ENCODE measurements around the gene OSBPL6. TPM values are rescaled to one million over a fixed set of nuclear protein-coding genes. Genes with fewer than 3 reads are reported as not detected.

Gene OSBPL6
- total RNA-seq, 1 experiment from 2014 or later, result 11.6 TPM

DNA sequence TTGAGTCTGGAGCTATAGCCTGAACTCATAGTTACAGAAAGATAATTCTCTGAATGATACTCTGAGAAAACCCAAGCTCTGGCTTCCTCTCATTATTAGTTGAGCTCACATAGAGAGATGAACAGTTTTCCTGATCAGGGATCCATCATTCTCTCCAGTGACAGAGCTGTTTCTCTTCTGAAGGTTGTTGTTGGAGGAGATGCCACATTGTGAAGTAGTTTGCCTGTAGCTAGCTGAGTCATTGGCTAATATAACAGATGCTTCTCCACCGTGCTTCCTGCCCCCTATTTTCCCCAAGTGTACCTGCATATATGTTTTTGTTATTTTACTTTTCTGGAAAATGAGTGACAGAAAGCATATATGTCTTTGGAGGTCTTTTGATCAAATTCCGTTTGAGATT is 64.6 kb downstream of the OSBPL6 start:
- BruUV-seq (replicated peaks), result no TSS peak
- Histone ChIP-seq H3K4me2 (ENCODE audit: low read length) (no peak overlapping the region), H3K9me2 (ENCODE audit: insufficient read depth) (no peaks in the 10 kb centered on the region), H3K36me3 (ENCODE audit: control insufficient read depth in 1 of 2, insufficient read depth in 2 of 2, low read length in 2 of 2) (no peaks in the 10 kb centered on the region), H3K9ac (ENCODE audit: low read length) (no peak overlapping the region), H3K27ac (ENCODE audit: low read depth, low read length) (no peak overlapping the region), H3K4me1 (ENCODE audit: control insufficient read depth in 1 of 2, insufficient read depth in 2 of 2, low read length in 2 of 2) (no peaks in the 10 kb centered on the region), H2AFZ (ENCODE audit: low read depth, low read length, poor library complexity, severe bottlenecking) (no peak overlapping the region), H3K9me3 (ENCODE audit: control insufficient read depth in 1 of 2, insufficient read depth in 1 of 2, low read depth in 1 of 2, low read length in 2 of 2) (no peaks in the 10 kb centered on the region), H3K27me3 (ENCODE audit: insufficient read depth, low read length) (no peaks in the 10 kb centered on the region), H4K20me1 (ENCODE audit: insufficient read depth) (no peaks in the 10 kb centered on the region), H3K79me2 (ENCODE audit: insufficient read depth, low read length) (no peaks in the 10 kb centered on the region), H3K4me3 (replicated peaks in 1 of 2; ENCODE audit: low read depth in 1 of 2, low read length in 2 of 2) (no peak overlapping the region)
- ATAC-seq (no peak), DNase-seq (ENCODE audit: low read depth, low spot score) (no peak)
- TF ChIP-seq, protein P1, sequence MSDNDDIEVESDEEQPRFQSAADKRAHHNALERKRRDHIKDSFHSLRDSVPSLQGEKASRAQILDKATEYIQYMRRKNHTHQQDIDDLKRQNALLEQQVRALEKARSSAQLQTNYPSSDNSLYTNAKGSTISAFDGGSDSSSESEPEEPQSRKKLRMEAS (IDR thresholded peaks at IDR 0.05), result no peak
- TF ChIP-seq POLR2A (IDR thresholded peaks at IDR 0.05; ENCODE audit: borderline replicate concordance, extremely low read depth, insufficient read depth, insufficient read length) (no peak), SIN3A (IDR thresholded peaks at IDR 0.05; ENCODE audit: low read depth) (no peak), SRF (IDR thresholded peaks at IDR 0.05; ENCODE audit: low read depth) (no peak), RAD21 (IDR thresholded peaks at IDR 0.05; ENCODE audit: low read depth) (no peak), JUND (IDR thresholded peaks at IDR 0.05) (no peak), CEBPB (IDR thresholded peaks at IDR 0.05; ENCODE audit: low read depth) (no peak)
- ChIA-PET POLR2A (no interaction called here), RAD21 (ENCODE audit: low non-redundant PET in 1 of 2, low total read pairs in 2 of 2, uncharacterized antibody in 2 of 2, unreplicated experiment in 2 of 2) (no interaction called here), CTCF (no interaction called here)
- intact Hi-C loops (cut with micrococcal nuclease), result no loop called here

DNA sequence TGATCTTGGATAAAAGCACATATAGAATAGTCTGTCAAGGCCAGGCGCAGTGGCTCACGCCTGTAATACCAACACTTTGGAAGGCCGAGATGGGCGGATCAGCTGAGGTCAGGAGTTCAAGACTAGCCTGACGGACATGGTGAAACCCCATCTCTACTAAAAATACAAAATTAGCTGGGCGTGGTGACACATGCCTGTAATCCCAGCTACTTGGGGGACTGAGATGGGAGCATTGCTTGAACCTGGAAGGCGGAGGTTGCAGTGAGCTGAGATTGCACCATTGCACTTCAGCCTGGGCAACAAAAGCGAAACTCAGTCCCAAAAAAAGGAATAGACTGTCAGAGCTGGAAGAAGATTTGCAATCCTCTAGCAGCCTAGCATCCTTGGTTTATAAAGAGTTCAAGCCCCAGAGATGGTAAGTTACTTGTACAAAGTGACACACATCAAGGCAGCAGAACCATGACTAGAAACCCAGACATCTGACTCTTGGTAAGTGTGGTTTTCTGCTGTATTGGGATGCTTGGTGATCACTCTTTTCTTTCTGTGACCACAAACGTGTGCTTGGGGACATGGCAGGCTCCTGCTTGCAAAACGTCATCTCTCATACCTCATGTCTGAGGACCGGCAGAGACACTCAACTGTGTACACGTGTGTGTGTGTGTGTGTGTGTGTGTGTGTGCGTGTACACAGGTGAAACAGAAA is 69.0 kb downstream of the OSBPL6 start:
- H3K27me3 ChIP-seq (ENCODE audit: insufficient read depth, low read length), result no peaks in the 10 kb centered on the region
- TF ChIP-seq, protein P2, sequence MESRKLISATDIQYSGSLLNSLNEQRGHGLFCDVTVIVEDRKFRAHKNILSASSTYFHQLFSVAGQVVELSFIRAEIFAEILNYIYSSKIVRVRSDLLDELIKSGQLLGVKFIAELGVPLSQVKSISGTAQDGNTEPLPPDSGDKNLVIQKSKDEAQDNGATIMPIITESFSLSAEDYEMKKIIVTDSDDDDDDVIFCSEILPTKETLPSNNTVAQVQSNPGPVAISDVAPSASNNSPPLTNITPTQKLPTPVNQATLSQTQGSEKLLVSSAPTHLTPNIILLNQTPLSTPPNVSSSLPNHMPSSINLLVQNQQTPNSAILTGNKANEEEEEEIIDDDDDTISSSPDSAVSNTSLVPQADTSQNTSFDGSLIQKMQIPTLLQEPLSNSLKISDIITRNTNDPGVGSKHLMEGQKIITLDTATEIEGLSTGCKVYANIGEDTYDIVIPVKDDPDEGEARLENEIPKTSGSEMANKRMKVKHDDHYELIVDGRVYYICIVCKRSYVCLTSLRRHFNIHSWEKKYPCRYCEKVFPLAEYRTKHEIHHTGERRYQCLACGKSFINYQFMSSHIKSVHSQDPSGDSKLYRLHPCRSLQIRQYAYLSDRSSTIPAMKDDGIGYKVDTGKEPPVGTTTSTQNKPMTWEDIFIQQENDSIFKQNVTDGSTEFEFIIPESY (IDR thresholded peaks at IDR 0.05; ENCODE audit: extremely low read depth, insufficient replicate concordance, low read length), result no peak
- TF ChIP-seq, protein P1 (IDR thresholded peaks at IDR 0.05), result no peak
- TF ChIP-seq, protein P3, sequence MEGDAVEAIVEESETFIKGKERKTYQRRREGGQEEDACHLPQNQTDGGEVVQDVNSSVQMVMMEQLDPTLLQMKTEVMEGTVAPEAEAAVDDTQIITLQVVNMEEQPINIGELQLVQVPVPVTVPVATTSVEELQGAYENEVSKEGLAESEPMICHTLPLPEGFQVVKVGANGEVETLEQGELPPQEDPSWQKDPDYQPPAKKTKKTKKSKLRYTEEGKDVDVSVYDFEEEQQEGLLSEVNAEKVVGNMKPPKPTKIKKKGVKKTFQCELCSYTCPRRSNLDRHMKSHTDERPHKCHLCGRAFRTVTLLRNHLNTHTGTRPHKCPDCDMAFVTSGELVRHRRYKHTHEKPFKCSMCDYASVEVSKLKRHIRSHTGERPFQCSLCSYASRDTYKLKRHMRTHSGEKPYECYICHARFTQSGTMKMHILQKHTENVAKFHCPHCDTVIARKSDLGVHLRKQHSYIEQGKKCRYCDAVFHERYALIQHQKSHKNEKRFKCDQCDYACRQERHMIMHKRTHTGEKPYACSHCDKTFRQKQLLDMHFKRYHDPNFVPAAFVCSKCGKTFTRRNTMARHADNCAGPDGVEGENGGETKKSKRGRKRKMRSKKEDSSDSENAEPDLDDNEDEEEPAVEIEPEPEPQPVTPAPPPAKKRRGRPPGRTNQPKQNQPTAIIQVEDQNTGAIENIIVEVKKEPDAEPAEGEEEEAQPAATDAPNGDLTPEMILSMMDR (IDR thresholded peaks at IDR 0.05 in 2 of 3, conservative IDR thresholded peaks at IDR 0.05 in 1 of 3; ENCODE audit: borderline replicate concordance in 1 of 3, insufficient read depth in 1 of 3, low read depth in 2 of 3, low read length in 2 of 3), result no peak
- DNase-seq (ENCODE audit: low read depth, low spot score), result no peak
- H3K36me3 ChIP-seq (ENCODE audit: control insufficient read depth in 1 of 2, insufficient read depth in 2 of 2, low read length in 2 of 2), result no peaks in the 10 kb centered on the region
- no peaks in the 10 kb centered on the region for H3K79me2 ChIP-seq (ENCODE audit: insufficient read depth, low read length)
- no peak overlapping the region for H3K4me2 ChIP-seq (ENCODE audit: low read length)
- H3K4me3 ChIP-seq (replicated peaks in 1 of 2; ENCODE audit: low read depth in 1 of 2, low read length in 2 of 2), result no peak overlapping the region
- H3K27ac ChIP-seq (ENCODE audit: low read depth, low read length), result no peak overlapping the region
- CTCF ChIA-PET, result no interaction called here
- POLR2A ChIA-PET, result no interaction called here
- no peaks in the 10 kb centered on the region for H4K20me1 ChIP-seq (ENCODE audit: insufficient read depth)
- RAD21 ChIA-PET (ENCODE audit: low non-redundant PET in 1 of 2, low total read pairs in 2 of 2, uncharacterized antibody in 2 of 2, unreplicated experiment in 2 of 2), result no interaction called here
- BruUV-seq (replicated peaks), result no TSS peak
- no peak overlapping the region for H3K9ac ChIP-seq (ENCODE audit: low read length)
- H3K9me2 ChIP-seq (ENCODE audit: insufficient read depth), result no peaks in the 10 kb centered on the region
- no peak overlapping the region for H2AFZ ChIP-seq (ENCODE audit: low read depth, low read length, poor library complexity, severe bottlenecking)
- H3K4me1 ChIP-seq (ENCODE audit: control insufficient read depth in 1 of 2, insufficient read depth in 2 of 2, low read length in 2 of 2), result no peaks in the 10 kb centered on the region
- intact Hi-C loops (cut with micrococcal nuclease), result no loop called here
- H3K9me3 ChIP-seq (ENCODE audit: control insufficient read depth in 1 of 2, insufficient read depth in 1 of 2, low read depth in 1 of 2, low read length in 2 of 2), result no peaks in the 10 kb centered on the region
- no peak for ATAC-seq

All from HCT116 (cell line).